ENCODE data around the gene RHBG.
"Not testable (repeated sequence)": the region's sequence is repeated elsewhere in the genome, so short reads cannot be mapped to it uniquely, and the experiment has no call there.

RHBG gene

DNA sequence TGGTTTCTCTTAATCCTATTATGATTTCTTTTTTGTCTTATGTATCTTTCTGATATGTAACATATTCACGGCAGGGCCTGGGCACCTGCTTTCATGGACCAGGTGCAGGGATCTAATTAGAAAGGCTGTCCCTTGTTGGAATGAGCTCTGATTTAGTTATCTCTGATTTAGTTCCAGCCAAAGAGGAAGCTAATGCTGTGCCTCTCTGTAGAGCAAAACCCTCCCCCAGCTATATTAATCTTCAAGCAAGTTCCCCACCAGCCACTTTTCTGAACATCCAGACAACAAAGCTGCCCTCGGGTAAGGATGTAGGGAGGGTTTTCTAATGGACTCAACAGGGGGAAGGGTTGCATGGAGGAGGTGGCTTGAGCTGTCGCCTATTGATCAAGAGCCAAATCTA lies 24.6 kb upstream of the RHBG start:
- Histone ChIP-seq H3K4me1 (ENCODE audit: control insufficient read depth, insufficient read depth, low read length) (no peaks in the 10 kb centered on the region), H3K27ac (ENCODE audit: low read depth, low read length) (no peak overlapping the region), H3K9ac (ENCODE audit: low read length) (no peak overlapping the region), H3K4me3 (ENCODE audit: low read depth, low read length) (no peak overlapping the region), H3K9me3 (ENCODE audit: control insufficient read depth, insufficient read depth, low read depth, low read length) (no peaks in the 10 kb centered on the region), H3K27me3 (ENCODE audit: control insufficient read depth, insufficient read depth, low read length) (no peaks in the 10 kb centered on the region), H3K36me3 (ENCODE audit: control insufficient read depth, insufficient read depth, low read length) (no peaks in the 10 kb centered on the region)

GRCh38 chr1:156346035-156346434 lies 23.0 kb upstream of the RHBG start:
- not testable (repeated sequence) for H3K4me1 ChIP-seq (ENCODE audit: control insufficient read depth, insufficient read depth, low read length); H3K4me3 ChIP-seq (ENCODE audit: low read depth, low read length); H3K27me3 ChIP-seq (ENCODE audit: control insufficient read depth, insufficient read depth, low read length); H3K9ac ChIP-seq (ENCODE audit: low read length); H3K27ac ChIP-seq (ENCODE audit: low read depth, low read length); H3K36me3 ChIP-seq (ENCODE audit: control insufficient read depth, insufficient read depth, low read length); H3K9me3 ChIP-seq (ENCODE audit: control insufficient read depth, insufficient read depth, low read depth, low read length)

GRCh38 chr1:156346636-156347035 lies 22.4 kb upstream of the RHBG start:
- Histone ChIP-seq H3K36me3 (ENCODE audit: control insufficient read depth, insufficient read depth, low read length) (no peaks in the 10 kb centered on the region), H3K27me3 (ENCODE audit: control insufficient read depth, insufficient read depth, low read length) (no peaks in the 10 kb centered on the region), H3K4me3 (ENCODE audit: low read depth, low read length) (no peak overlapping the region), H3K27ac (ENCODE audit: low read depth, low read length) (no peak overlapping the region), H3K4me1 (ENCODE audit: control insufficient read depth, insufficient read depth, low read length) (no peaks in the 10 kb centered on the region), H3K9ac (ENCODE audit: low read length) (no peak overlapping the region), H3K9me3 (ENCODE audit: control insufficient read depth, insufficient read depth, low read depth, low read length) (no peaks in the 10 kb centered on the region)

- Histone ChIP-seq H3K4me1 (ENCODE audit: control insufficient read depth, insufficient read depth, low read length) (no peaks in the 10 kb centered on the region), H3K9me3 (ENCODE audit: control insufficient read depth, insufficient read depth, low read depth, low read length) (no peaks in the 10 kb centered on the region), H3K27me3 (ENCODE audit: control insufficient read depth, insufficient read depth, low read length) (no peaks in the 10 kb centered on the region), H3K27ac (ENCODE audit: low read depth, low read length) (no peak overlapping the region), H3K4me3 (ENCODE audit: low read depth, low read length) (no peak overlapping the region), H3K36me3 (ENCODE audit: control insufficient read depth, insufficient read depth, low read length) (no peaks in the 10 kb centered on the region), H3K9ac (ENCODE audit: low read length) (no peak overlapping the region)
Measured at GRCh38 chr1:156347331-156347730, 21.7 kb upstream of the RHBG start.

- not testable (repeated sequence) for H3K4me3 ChIP-seq (ENCODE audit: low read depth, low read length); H3K9ac ChIP-seq (ENCODE audit: low read length); H3K27me3 ChIP-seq (ENCODE audit: control insufficient read depth, insufficient read depth, low read length); H3K9me3 ChIP-seq (ENCODE audit: control insufficient read depth, insufficient read depth, low read depth, low read length); H3K27ac ChIP-seq (ENCODE audit: low read depth, low read length); H3K4me1 ChIP-seq (ENCODE audit: control insufficient read depth, insufficient read depth, low read length); H3K36me3 ChIP-seq (ENCODE audit: control insufficient read depth, insufficient read depth, low read length)
Measured at GRCh38 chr1:156352481-156352880, 16.5 kb upstream of the RHBG start.

DNA sequence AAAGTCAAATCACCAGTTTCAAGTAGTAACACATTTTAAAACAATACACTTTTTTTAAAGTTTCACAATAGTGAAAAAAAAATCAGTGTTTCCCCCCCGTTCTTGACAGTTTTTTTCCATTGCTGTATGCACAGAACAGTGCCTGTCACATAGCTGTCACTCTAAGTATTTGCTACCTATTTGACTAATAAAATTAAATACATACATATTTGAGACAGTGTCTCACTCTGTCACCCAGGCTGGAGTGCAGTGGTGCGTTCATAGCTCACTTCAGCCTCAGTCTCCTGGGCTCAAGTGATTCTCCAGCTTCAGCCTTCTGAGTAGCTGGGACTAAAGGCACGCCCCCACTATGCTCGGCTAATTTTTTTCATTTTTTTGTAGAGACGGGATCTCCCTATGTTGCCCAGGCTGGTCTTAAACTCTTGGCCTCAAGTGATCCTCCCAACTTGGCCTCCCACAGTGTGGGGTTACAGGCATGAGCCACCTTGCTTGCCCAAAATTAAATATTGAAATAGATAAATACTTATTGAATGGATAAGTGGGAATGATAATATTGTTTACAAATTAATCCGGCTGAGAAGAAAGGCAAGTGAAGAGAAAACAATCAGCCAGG lies 12.6 kb upstream of the RHBG start:
- no peaks in the 10 kb centered on the region for H3K9me3 ChIP-seq (ENCODE audit: control insufficient read depth, insufficient read depth, low read depth, low read length)
- H3K4me1 ChIP-seq (ENCODE audit: control insufficient read depth, insufficient read depth, low read length), result no peaks in the 10 kb centered on the region
- H3K4me3 ChIP-seq (ENCODE audit: low read depth, low read length), result peak overlapping the region; percentile 57
- H3K27ac ChIP-seq (ENCODE audit: low read depth, low read length), result no peak overlapping the region
- H3K27me3 ChIP-seq (ENCODE audit: control insufficient read depth, insufficient read depth, low read length), result no peaks in the 10 kb centered on the region
- no peak overlapping the region for H3K9ac ChIP-seq (ENCODE audit: low read length)
- H3K36me3 ChIP-seq (ENCODE audit: control insufficient read depth, insufficient read depth, low read length), result no peaks in the 10 kb centered on the region

GRCh38 chr1:156356875-156357534 lies 12.0 kb upstream of the RHBG start:
- no peaks in the 10 kb centered on the region for H3K36me3 ChIP-seq (ENCODE audit: control insufficient read depth, insufficient read depth, low read length)
- no peak overlapping the region for H3K9ac ChIP-seq (ENCODE audit: low read length)
- H3K4me1 ChIP-seq (ENCODE audit: control insufficient read depth, insufficient read depth, low read length), result no peaks in the 10 kb centered on the region
- H3K27me3 ChIP-seq (ENCODE audit: control insufficient read depth, insufficient read depth, low read length), result no peaks in the 10 kb centered on the region
- H3K9me3 ChIP-seq (ENCODE audit: control insufficient read depth, insufficient read depth, low read depth, low read length), result no peaks in the 10 kb centered on the region
- H3K27ac ChIP-seq (ENCODE audit: low read depth, low read length), result no peak overlapping the region
- H3K4me3 ChIP-seq (ENCODE audit: low read depth, low read length), result peak overlapping the region; percentile 57

DNA sequence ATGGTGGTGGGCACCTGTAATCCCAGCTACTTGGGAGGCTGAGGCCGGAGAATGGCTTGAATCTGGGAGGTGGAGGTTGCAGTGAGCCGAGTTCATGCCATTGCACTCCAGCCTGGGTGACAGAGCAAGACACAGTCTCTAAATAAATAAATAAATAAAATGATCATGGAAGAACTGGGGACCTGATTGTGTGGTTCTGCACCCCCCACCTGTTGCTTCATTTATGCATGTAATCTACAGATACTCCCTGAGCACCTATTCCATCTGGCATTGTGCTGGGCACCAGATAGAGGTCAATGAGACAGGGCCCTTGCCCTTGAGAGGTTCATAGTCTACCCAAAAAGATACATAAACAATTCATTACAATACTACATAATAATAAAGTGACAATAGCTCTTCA lies 11.0 kb upstream of the RHBG start:
- Histone ChIP-seq H3K9me3 (ENCODE audit: control insufficient read depth, insufficient read depth, low read depth, low read length) (no peaks in the 10 kb centered on the region), H3K4me1 (ENCODE audit: control insufficient read depth, insufficient read depth, low read length) (no peaks in the 10 kb centered on the region), H3K27ac (ENCODE audit: low read depth, low read length) (no peak overlapping the region), H3K9ac (ENCODE audit: low read length) (no peak overlapping the region), H3K27me3 (ENCODE audit: control insufficient read depth, insufficient read depth, low read length) (no peaks in the 10 kb centered on the region), H3K4me3 (ENCODE audit: low read depth, low read length) (no peak overlapping the region), H3K36me3 (ENCODE audit: control insufficient read depth, insufficient read depth, low read length) (no peaks in the 10 kb centered on the region)

DNA sequence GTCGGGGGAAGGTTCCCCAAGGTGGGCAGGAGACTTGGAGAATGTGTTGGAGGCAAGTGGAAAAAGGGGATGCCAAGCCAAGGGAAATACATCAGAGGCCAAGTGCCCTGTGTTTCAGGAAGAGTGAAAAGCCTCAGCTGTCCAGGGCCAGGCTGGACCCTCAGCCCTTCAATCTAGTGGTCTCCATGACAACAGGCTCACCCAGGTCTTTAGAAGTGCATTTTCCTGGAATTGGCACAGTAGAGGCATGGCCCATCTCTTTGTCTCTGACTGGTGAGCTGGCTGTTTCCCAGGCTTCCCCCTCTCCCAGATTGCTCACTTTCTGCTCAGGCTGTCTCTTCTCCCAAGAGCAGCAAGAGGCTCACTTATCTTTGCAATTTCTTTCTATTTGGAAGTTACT lies 10.4 kb upstream of the RHBG start:
- no peak overlapping the region for H3K4me3 ChIP-seq (ENCODE audit: low read depth, low read length)

GRCh38 chr1:156359249-156359648 lies 9.8 kb upstream of the RHBG start:
- H3K27ac ChIP-seq (ENCODE audit: low read depth, low read length), result no peak overlapping the region
- H3K4me1 ChIP-seq (ENCODE audit: control insufficient read depth, insufficient read depth, low read length), result no peaks in the 10 kb centered on the region
- H3K9ac ChIP-seq (ENCODE audit: low read length), result no peak overlapping the region
- H3K9me3 ChIP-seq (ENCODE audit: control insufficient read depth, insufficient read depth, low read depth, low read length), result no peaks in the 10 kb centered on the region
- no peaks in the 10 kb centered on the region for H3K27me3 ChIP-seq (ENCODE audit: control insufficient read depth, insufficient read depth, low read length)
- no peaks in the 10 kb centered on the region for H3K36me3 ChIP-seq (ENCODE audit: control insufficient read depth, insufficient read depth, low read length)
- no peak overlapping the region for H3K4me3 ChIP-seq (ENCODE audit: low read depth, low read length)

More for the DNA sequence above, 10.4 kb upstream of the RHBG start:
- Histone ChIP-seq H3K36me3 (ENCODE audit: control insufficient read depth, insufficient read depth, low read length) (no peaks in the 10 kb centered on the region), H3K9me3 (ENCODE audit: control insufficient read depth, insufficient read depth, low read depth, low read length) (no peaks in the 10 kb centered on the region), H3K9ac (ENCODE audit: low read length) (no peak overlapping the region), H3K27ac (ENCODE audit: low read depth, low read length) (no peak overlapping the region), H3K27me3 (ENCODE audit: control insufficient read depth, insufficient read depth, low read length) (no peaks in the 10 kb centered on the region), H3K4me1 (ENCODE audit: control insufficient read depth, insufficient read depth, low read length) (no peaks in the 10 kb centered on the region)

GRCh38 chr1:156359973-156360372 lies 9.0 kb upstream of the RHBG start:
- Histone ChIP-seq H3K9ac (ENCODE audit: low read length) (no peak overlapping the region), H3K27me3 (ENCODE audit: control insufficient read depth, insufficient read depth, low read length) (no peaks in the 10 kb centered on the region), H3K4me3 (ENCODE audit: low read depth, low read length) (no peak overlapping the region), H3K36me3 (ENCODE audit: control insufficient read depth, insufficient read depth, low read length) (no peaks in the 10 kb centered on the region), H3K27ac (ENCODE audit: low read depth, low read length) (no peak overlapping the region), H3K4me1 (ENCODE audit: control insufficient read depth, insufficient read depth, low read length) (no peaks in the 10 kb centered on the region), H3K9me3 (ENCODE audit: control insufficient read depth, insufficient read depth, low read depth, low read length) (no peaks in the 10 kb centered on the region)

All from HUES6 (cell line).